Measurements from ENCODE around the gene TMOD2. TPM values are rescaled to one million over a fixed set of nuclear protein-coding genes. Genes with fewer than 3 reads are reported as not detected.
"Not testable (repeated sequence)": the region's sequence is repeated elsewhere in the genome, so short reads cannot be mapped to it uniquely, and the experiment has no call there.

Gene TMOD2
- total RNA-seq, 1 experiment from 2014 or later = 7.6 TPM

DNA sequence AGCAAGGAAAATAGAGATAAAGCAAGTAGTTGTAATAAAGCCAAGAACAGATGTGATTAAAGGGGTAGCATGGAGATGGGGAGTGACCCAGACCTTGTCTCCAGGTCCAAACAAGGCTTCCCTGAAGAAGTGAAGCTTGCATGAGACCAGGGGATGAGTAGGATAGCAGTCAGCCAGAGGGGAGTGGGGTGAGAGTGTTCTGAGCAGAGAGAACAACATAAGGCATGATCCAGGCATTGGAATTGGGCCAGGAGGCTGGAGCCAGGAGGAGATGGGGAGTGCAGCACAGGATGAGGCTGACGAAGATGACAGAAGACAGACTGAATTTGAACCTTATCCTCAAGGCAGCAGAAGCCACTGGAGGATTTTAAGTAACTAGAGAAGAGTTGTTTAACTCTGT is 7.2 kb downstream of the TMOD2 start:
- in situ Hi-C loops (cut with HindIII; ENCODE audit: low pct_unique_long_range_greater_than_20kb, low sequenced_read_pairs) = no loop called here
- no peak for DNase-seq (ENCODE audit: low read depth, low spot score)

DNA sequence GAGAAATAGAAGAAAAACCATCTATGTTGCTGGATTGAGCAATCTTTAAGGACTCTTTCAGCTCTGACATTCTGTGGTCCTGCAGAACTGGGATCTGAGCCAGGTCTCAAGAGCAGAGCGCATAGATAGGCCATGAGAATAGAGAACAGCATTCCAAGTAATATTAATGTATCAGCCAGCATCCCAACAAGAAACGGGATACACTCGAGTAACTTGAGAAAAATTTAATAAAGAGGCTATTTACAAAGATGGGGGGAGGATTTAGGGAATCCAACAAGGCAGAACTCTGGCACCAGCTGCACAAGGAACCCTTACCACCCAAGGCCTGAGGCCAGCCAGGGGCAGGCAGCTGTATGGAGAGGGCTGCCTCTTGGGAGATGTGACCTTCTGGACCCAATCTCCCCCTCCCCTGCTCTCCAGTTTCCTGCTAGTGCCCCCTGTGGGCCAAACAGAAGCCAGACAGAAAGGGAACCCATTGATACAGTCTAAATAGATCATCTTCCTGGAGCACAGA is 8.2 kb downstream of the TMOD2 start:
- peak; percentile 87 for DNase-seq (ENCODE audit: low read depth, low spot score)
- in situ Hi-C loops (cut with HindIII; ENCODE audit: low pct_unique_long_range_greater_than_20kb, low sequenced_read_pairs) = no loop called here

GRCh38 chr15:51760805-51761204 is 9.4 kb downstream of the TMOD2 start:
- in situ Hi-C loops (cut with HindIII; ENCODE audit: low pct_unique_long_range_greater_than_20kb, low sequenced_read_pairs) = no loop called here
- no peak for DNase-seq (ENCODE audit: low read depth, low spot score)

- in situ Hi-C loops (cut with HindIII; ENCODE audit: low pct_unique_long_range_greater_than_20kb, low sequenced_read_pairs) = no loop called here
Observed at GRCh38 chr15:51765751-51766150, 14.4 kb downstream of the TMOD2 start.

DNA sequence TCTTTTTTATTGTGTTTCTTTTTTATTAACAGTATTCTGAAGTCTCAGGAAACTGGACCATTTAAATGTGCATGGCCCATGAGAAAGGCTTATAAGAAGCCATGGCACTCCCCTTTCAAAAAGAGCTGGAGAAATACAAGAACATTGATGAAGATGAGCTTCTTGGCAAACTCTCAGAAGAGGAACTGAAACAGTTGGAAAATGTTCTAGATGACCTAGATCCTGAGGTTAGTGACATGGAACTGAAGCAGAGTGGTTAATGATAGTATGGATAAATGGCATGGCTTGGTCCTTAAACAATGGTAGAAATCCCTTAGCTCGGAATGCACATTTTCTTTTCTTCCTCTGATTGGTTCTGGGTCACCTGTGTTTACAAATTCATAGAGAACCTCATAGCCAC is 14.9 kb downstream of the TMOD2 start:
- DNase-seq (ENCODE audit: low read depth, low spot score) = no peak
- in situ Hi-C loops (cut with HindIII; ENCODE audit: low pct_unique_long_range_greater_than_20kb, low sequenced_read_pairs) = no loop called here

More at GRCh38 chr15:51765751-51766150, 14.4 kb downstream of the TMOD2 start:
- DNase-seq (ENCODE audit: low read depth, low spot score) = peak; percentile 98

- in situ Hi-C loops (cut with HindIII; ENCODE audit: low pct_unique_long_range_greater_than_20kb, low sequenced_read_pairs) = no loop called here
- no peak for DNase-seq (ENCODE audit: low read depth, low spot score)
Observed at GRCh38 chr15:51768018-51768417, 16.6 kb downstream of the TMOD2 start.

GRCh38 chr15:51770902-51771301 is 19.5 kb downstream of the TMOD2 start:
- in situ Hi-C loops (cut with HindIII; ENCODE audit: low pct_unique_long_range_greater_than_20kb, low sequenced_read_pairs) = no loop called here
- DNase-seq (ENCODE audit: low read depth, low spot score) = no peak

DNA sequence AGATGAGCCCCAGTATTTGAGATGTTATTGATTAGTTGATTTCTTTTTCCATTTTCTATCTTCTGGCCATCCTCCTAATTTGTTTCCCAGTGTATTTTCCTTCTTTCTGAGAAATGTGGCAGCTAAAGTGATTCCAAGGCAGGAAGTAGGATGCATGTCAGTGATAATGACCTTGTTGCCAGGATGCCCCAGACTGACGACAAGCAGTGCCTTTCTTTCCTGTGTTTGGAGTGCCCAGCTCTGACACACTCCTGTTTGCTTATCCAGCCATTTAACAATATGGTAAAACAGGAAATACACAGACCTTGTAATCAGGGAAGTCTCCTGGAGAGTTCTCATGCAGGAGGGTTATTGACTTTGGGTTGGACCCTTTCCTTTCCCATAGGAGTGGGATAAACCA is 20.4 kb downstream of the TMOD2 start:
- in situ Hi-C loops (cut with HindIII; ENCODE audit: low pct_unique_long_range_greater_than_20kb, low sequenced_read_pairs) = no loop called here

GRCh38 chr15:51774916-51775315 is 23.5 kb downstream of the TMOD2 start:
- in situ Hi-C loops (cut with HindIII; ENCODE audit: low pct_unique_long_range_greater_than_20kb, low sequenced_read_pairs) = no loop called here
- DNase-seq (ENCODE audit: low read depth, low spot score) = no peak

More for the DNA sequence above, 20.4 kb downstream of the TMOD2 start:
- DNase-seq (ENCODE audit: low read depth, low spot score) = no peak

DNA sequence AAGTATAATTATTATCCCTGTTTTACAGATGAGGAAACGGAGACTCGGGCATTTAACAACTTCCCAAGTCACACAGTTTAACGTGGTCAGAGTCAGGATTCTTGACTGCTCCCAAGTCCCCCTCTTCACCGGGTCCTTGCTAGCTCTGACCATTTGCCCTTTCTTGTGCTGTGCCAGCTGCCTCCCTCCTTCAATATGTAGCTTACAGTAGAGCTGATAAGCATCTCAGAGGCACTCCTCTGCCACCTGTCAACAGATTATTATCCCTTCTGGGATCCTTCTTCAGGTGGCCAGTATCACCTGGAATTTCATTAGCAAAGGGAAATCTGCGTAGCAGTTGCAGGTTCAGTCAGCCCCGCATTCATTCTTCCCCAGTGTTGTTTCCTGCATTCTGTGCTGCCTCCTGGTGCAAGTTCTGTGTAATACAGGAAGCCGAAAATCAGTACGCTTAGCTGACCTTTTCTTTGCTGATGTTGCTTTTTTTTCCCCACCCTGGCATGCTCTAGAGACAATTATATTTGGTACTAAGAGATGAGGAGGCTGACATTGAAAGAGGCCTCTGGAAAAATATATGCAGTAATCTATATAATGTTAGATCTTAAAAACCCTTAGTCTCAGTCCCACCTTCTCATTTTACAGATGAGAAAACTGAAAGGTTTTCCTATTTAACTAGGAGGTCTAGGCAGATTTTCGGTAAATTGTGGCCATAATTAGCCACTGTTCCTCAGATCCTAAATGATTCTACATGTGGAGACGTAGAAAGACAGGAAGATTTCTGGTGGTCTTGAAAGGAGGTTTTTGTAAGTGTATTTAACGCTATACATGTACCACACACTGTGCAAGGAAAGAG is 24.8 kb downstream of the TMOD2 start:
- in situ Hi-C loops (cut with HindIII; ENCODE audit: low pct_unique_long_range_greater_than_20kb, low sequenced_read_pairs) = no loop called here
- DNase-seq (ENCODE audit: low read depth, low spot score) = peak; percentile 77

DNA sequence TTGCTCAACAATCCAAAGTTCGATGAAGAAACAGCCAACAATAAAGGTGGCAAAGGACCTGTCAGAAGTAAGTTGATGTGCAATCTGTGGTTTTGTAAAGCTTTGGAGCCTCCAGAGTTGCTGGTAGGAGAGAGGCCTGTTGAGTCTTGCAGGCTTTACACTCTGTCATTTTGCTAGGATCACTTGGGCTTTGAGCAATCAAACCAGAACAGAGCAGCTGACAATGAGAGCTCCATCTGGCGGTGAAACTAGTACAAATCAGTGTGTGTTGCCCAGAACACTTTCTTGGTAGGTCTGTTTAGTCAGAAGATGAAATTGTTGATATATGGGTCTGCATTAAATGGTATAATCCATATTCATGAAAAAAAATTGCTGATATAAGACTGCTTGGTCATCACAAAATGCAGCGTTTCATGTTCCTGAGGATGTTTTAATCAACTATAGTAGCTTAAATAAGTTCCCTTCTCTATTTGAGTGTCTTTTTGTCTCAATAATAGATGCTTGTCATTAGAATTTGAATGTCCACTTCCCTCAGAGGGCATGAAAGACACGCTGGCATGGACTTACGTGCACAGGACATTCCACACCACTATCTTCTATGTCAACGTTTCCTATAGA is 25.7 kb downstream of the TMOD2 start:
- peak; percentile 92 for DNase-seq (ENCODE audit: low read depth, low spot score)
- in situ Hi-C loops (cut with HindIII; ENCODE audit: low pct_unique_long_range_greater_than_20kb, low sequenced_read_pairs) = no loop called here

DNA sequence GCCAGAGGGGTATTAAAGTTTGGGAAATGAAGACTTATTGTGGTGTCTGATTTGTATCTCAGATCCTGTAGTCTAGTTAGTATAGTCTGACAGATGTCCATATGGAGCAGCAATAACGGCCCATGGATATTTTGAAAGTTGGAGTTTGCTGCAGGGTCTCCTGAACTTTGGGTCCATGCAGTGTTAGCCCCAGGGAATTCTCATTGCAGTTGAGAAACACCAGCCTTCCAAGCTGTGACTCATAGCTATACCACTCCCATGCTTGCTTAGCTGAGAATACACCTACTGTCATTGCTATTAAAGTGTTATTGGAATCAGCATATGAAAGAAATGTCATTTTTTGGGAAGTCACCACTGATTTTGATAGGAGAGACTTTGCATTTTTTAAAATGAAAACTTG is 29.2 kb downstream of the TMOD2 start:
- in situ Hi-C loops (cut with HindIII; ENCODE audit: low pct_unique_long_range_greater_than_20kb, low sequenced_read_pairs) = no loop called here
- DNase-seq (ENCODE audit: low read depth, low spot score) = no peak

- no peak for DNase-seq (ENCODE audit: low read depth, low spot score)
- in situ Hi-C loops (cut with HindIII; ENCODE audit: low pct_unique_long_range_greater_than_20kb, low sequenced_read_pairs) = no loop called here
Observed at GRCh38 chr15:51781506-51781905, 30.1 kb downstream of the TMOD2 start.

GRCh38 chr15:51782357-51782896 is 31.0 kb downstream of the TMOD2 start:
- in situ Hi-C loops (cut with HindIII; ENCODE audit: low pct_unique_long_range_greater_than_20kb, low sequenced_read_pairs) = no loop called here
- no peak for DNase-seq (ENCODE audit: low read depth, low spot score)

DNA sequence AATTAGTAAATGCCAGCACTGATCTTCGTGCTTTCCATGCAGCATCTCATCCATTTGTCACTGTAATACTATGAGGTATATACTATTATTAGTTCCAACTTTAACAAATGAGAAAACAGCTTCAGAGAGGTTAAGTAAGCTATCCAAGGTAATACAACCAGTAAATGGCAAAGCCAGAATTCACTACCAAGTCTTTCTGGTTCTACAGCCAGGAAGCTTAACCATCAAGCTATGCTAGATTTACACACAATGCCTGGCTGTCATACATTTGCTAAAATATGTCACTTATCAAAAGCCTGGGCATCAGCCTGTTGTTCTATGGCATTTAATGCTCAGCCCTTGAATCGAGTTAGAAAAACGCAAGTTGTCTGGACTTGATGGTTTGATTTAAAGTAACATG is 32.6 kb downstream of the TMOD2 start:
- no peak for DNase-seq (ENCODE audit: low read depth, low spot score)
- in situ Hi-C loops (cut with HindIII; ENCODE audit: low pct_unique_long_range_greater_than_20kb, low sequenced_read_pairs) = no loop called here

GRCh38 chr15:51787130-51787529 is 35.7 kb downstream of the TMOD2 start:
- DNase-seq (ENCODE audit: low read depth, low spot score); in situ Hi-C loops (cut with HindIII; ENCODE audit: low pct_unique_long_range_greater_than_20kb, low sequenced_read_pairs): not testable (repeated sequence)

DNA sequence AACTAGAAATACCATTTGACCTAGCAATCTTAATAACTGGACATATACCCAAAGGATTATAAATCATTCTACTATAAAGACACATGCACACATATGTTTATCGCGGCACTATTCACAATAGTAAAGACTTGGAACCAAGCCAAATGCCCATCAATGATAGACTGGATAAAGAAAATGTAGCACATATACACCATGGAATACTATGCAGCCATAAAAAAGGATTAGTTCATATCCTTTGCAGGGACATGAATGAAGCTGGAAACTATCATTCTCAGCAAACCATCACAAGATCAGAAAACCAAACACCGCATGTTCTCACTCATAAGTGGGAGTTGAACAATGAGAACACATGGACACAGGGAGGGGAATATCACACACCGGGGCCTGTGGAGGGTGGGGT is 41.1 kb downstream of the TMOD2 start:
- DNase-seq (ENCODE audit: low read depth, low spot score); in situ Hi-C loops (cut with HindIII; ENCODE audit: low pct_unique_long_range_greater_than_20kb, low sequenced_read_pairs): not testable (repeated sequence)

- no peak for DNase-seq (ENCODE audit: low read depth, low spot score)
- in situ Hi-C loops (cut with HindIII; ENCODE audit: low pct_unique_long_range_greater_than_20kb, low sequenced_read_pairs) = no loop called here
Observed at GRCh38 chr15:51793521-51794305, 42.3 kb downstream of the TMOD2 start.

Data from SK-MEL-5 (cell line).